GM21526 (cell line): ENCODE results near the gene C1orf52.

Experiments
- ATAC-seq: cut with Tn5 transposase; IDR thresholded peaks from one replicate; pipeline ENCODE4 v1.9.1; 2021; ENCODE audit warnings: moderate library complexity; ENCODE audit not compliant: unreplicated experiment, low FRiP score

C1orf52 gene

GRCh38 chr1:85259118-85259911 lies at the start of gene C1orf52:
TSS of gene C1orf52 (minus strand) at chr1:85259662. CDS start at chr1:85259633, 29 bp downstream.
- ATAC-seq = peak; percentile 96

GRCh38 chr1:85308833-85309350 lies 49.4 kb upstream of the C1orf52 start:
- no peak for ATAC-seq

- ATAC-seq = peak; percentile 90
Observed at GRCh38 chr1:85307987-85308832, 48.7 kb upstream of the C1orf52 start.

GRCh38 chr1:85306236-85306635 lies 46.8 kb upstream of the C1orf52 start:
- ATAC-seq = no peak

- no peak for ATAC-seq
Observed at GRCh38 chr1:85303440-85304162, 44.1 kb upstream of the C1orf52 start.

- ATAC-seq = no peak
Observed at GRCh38 chr1:85300140-85300539, 40.7 kb upstream of the C1orf52 start.

- peak; percentile 90 for ATAC-seq
Observed at GRCh38 chr1:85297855-85298629, 38.6 kb upstream of the C1orf52 start.

GRCh38 chr1:85297538-85297854 lies 38.0 kb upstream of the C1orf52 start:
- no peak for ATAC-seq

- ATAC-seq = no peak
Observed at GRCh38 chr1:85296980-85297379, 37.5 kb upstream of the C1orf52 start.

- no peak for ATAC-seq
Observed at GRCh38 chr1:85295654-85296053, 36.2 kb upstream of the C1orf52 start.

- ATAC-seq = no peak
Observed at GRCh38 chr1:85295006-85295431, 35.6 kb upstream of the C1orf52 start.

GRCh38 chr1:85290826-85291225 lies 31.4 kb upstream of the C1orf52 start:
- no peak for ATAC-seq

GRCh38 chr1:85289848-85290335 lies 30.4 kb upstream of the C1orf52 start:
- no peak for ATAC-seq

- ATAC-seq = no peak
Observed at GRCh38 chr1:85289207-85289847, 29.9 kb upstream of the C1orf52 start.

GRCh38 chr1:85284202-85284601 lies 24.7 kb upstream of the C1orf52 start:
- ATAC-seq = no peak

GRCh38 chr1:85283475-85284199 lies 24.2 kb upstream of the C1orf52 start:
- ATAC-seq = no peak

- ATAC-seq = no peak
Observed at GRCh38 chr1:85282424-85282823, 23.0 kb upstream of the C1orf52 start.

- ATAC-seq = no peak
Observed at GRCh38 chr1:85280636-85281035, 21.2 kb upstream of the C1orf52 start.
